Transverse colon (tissue), 4 donors: Measurements from ENCODE around the gene TEX261.

Experiments
- EP300 ChIP-seq: sonication (generic); formaldehyde crosslinking; IDR thresholded peaks from one replicate; pipeline ENCODE4 v1.6.1; 2017; ENCODE audit warnings: antibody characterized with exemption, low read depth
- POLR2A ChIP-seq: fragments of 450-650 bp; IDR thresholded peaks from one replicate; pipeline ENCODE4 v1.6.1; 2016; ENCODE audit warnings: antibody characterized with exemption, mild to moderate bottlenecking, moderate library complexity
- POLR2AphosphoS5 ChIP-seq, 3 donors: sonication (generic); formaldehyde crosslinking; IDR thresholded peaks; one replicate each; pipeline ENCODE4 v1.6.1; 2016; ENCODE audit warnings: antibody characterized with exemption in 3 of 3
- TF ChIP-seq, protein P1 (sequence below), 5 experiments: fragments of 200-600 bp in 3 of 5; fragments of 450-650 bp in 2 of 5; sonication (generic) in 3 of 5; IDR thresholded peaks; 1 replicate in 2 of 5; 2 replicates in 3 of 5; pipeline ENCODE4 v1.5.1; 2016 to 2017; ENCODE audit warnings: antibody characterized with exemption in 5 of 5, inconsistent platforms in 3 of 5, mild to moderate bottlenecking in 2 of 5, moderate library complexity in 1 of 5

DNA sequence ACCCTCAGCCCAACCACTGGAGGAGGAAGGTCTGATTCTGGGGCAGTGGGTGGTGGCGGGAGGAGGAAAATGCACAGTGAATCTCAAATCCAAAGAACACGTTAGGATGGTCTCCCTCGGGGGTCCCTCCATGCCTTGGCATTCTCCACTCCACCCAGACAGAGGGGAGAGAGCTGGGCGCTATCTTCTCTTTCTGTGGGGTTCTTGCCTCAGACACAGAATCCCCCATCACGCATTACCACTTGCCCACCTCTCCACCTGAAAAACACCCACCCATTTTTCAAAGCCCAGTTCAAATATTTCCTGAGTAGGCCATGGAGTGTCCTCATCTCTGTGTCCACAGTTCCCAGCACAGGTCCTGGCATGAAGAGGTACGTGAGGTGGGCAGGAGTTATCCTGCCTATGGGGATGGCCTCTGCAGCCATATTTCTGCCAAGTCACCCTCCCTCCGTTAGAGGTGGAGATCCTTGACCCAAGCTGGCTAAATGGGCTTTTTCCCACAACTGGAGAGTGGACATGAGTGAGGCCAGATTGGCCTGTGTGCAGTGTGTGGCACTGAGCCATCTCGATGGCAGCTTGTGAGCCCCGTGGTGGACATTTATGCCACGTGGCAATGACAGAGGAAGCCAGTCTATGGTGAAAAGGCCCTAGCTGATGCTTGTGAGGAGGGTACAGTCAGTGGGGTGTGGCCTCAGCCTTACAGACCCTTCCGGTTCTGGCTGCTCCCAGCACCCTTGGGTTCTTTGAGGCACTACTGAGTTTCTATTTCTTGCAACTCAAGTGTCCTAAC lies 9.5 kb upstream of the TEX261 start:
- no peak for TF ChIP-seq POLR2A
- TF ChIP-seq, protein P1, sequence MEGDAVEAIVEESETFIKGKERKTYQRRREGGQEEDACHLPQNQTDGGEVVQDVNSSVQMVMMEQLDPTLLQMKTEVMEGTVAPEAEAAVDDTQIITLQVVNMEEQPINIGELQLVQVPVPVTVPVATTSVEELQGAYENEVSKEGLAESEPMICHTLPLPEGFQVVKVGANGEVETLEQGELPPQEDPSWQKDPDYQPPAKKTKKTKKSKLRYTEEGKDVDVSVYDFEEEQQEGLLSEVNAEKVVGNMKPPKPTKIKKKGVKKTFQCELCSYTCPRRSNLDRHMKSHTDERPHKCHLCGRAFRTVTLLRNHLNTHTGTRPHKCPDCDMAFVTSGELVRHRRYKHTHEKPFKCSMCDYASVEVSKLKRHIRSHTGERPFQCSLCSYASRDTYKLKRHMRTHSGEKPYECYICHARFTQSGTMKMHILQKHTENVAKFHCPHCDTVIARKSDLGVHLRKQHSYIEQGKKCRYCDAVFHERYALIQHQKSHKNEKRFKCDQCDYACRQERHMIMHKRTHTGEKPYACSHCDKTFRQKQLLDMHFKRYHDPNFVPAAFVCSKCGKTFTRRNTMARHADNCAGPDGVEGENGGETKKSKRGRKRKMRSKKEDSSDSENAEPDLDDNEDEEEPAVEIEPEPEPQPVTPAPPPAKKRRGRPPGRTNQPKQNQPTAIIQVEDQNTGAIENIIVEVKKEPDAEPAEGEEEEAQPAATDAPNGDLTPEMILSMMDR (IDR thresholded peaks at IDR 0.05) = no peak
- TF ChIP-seq POLR2AphosphoS5 (IDR thresholded peaks at IDR 0.05) = no peak
- no peak for TF ChIP-seq EP300
